ENCODE results near the gene DUSP14.
"Not testable (repeated sequence)": the region's sequence is repeated elsewhere in the genome, so short reads cannot be mapped to it uniquely, and the experiment has no call there.

The DUSP14 gene

GRCh38 chr17:37485938-37486570, 3.6 kb upstream of the DUSP14 start:
- no peak for FAIRE-seq

GRCh38 chr17:37488009-37488604, 1.6 kb upstream of the DUSP14 start:
- no peak for FAIRE-seq

GRCh38 chr17:37488607-37489196, 989 bp upstream of the DUSP14 start:
- FAIRE-seq, result no peak

- no peak for FAIRE-seq
Observed at GRCh38 chr17:37490022-37490587, 414 bp downstream of the DUSP14 start.

- FAIRE-seq, result no peak
Observed at GRCh38 chr17:37490638-37491614, 1.2 kb downstream of the DUSP14 start.

GRCh38 chr17:37492167-37492566, 2.5 kb downstream of the DUSP14 start:
- FAIRE-seq, result no peak

GRCh38 chr17:37493249-37494027, 3.7 kb downstream of the DUSP14 start:
- no peak for FAIRE-seq

- FAIRE-seq, result no peak
Observed at GRCh38 chr17:37494401-37494831, 4.7 kb downstream of the DUSP14 start.

- no peak for FAIRE-seq
Observed at GRCh38 chr17:37494971-37495370, 5.3 kb downstream of the DUSP14 start.

GRCh38 chr17:37500378-37500777, 10.7 kb downstream of the DUSP14 start:
- no peak for FAIRE-seq

GRCh38 chr17:37502009-37502936, 12.6 kb downstream of the DUSP14 start:
- no peak for FAIRE-seq

GRCh38 chr17:37503148-37503547, 13.5 kb downstream of the DUSP14 start:
- FAIRE-seq, result no peak

- FAIRE-seq, result no peak
Observed at GRCh38 chr17:37505333-37505732, 15.6 kb downstream of the DUSP14 start.

GRCh38 chr17:37506678-37507077, 17.0 kb downstream of the DUSP14 start:
- no peak for FAIRE-seq

- FAIRE-seq, result no peak
Observed at GRCh38 chr17:37507111-37507510, 17.4 kb downstream of the DUSP14 start.

GRCh38 chr17:37510056-37510455, 20.4 kb downstream of the DUSP14 start:
- no peak for FAIRE-seq

- FAIRE-seq, result not testable (repeated sequence)
Observed at GRCh38 chr17:37511642-37512041, 22.0 kb downstream of the DUSP14 start.

GRCh38 chr17:37512442-37513068, 22.9 kb downstream of the DUSP14 start:
- no peak for FAIRE-seq

GRCh38 chr17:37513711-37514110, 24.0 kb downstream of the DUSP14 start:
- no peak for FAIRE-seq

GRCh38 chr17:37516127-37516571, 26.5 kb downstream of the DUSP14 start:
- FAIRE-seq, result no peak

All from islet of Langerhans (tissue), 1 donor.